Activated CD8-positive, alpha-beta memory T cell treated with anti-CD3 and anti-CD28 coated beads for 4 hours (primary cell): Measurements from ENCODE around the gene IL13RA1.
"Not testable (repeated sequence)": the region's sequence is repeated elsewhere in the genome, so short reads cannot be mapped to it uniquely, and the experiment has no call there.

Source experiments
- DNase-seq, 2 donors: peaks; one replicate each; pipeline ENCODE4 v3.0.0-alpha.2; 2020; ENCODE audit warnings: low read depth in 2 of 2

The IL13RA1 gene

GRCh38 chrX:118729042-118729652, 1.7 kb downstream of the IL13RA1 start:
- DNase-seq: no peak

GRCh38 chrX:118730500-118731247, 3.3 kb downstream of the IL13RA1 start:
- DNase-seq: no peak

DNA sequence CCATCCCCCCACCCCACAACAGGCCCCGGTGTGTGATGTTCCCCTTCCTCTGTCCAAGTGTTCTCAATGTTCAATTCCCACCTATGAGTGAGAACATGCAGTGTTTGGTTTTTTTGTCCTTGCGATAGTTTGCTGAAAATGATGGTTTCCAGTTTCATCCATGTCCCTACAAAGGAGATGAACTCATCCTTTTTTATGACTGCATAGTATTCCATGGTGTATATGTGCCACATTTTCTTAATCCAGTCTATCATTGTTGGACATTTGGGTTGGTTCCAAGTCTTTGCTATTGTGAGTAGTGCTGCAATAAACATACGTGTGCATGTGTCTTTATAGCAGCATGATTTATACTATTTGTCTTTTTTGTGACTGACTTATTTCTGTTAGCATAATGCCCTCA, 5.1 kb downstream of the IL13RA1 start:
- DNase-seq: not testable (repeated sequence)

- no peak for DNase-seq
Observed at GRCh38 chrX:118734909-118735308, 7.5 kb downstream of the IL13RA1 start.

DNA sequence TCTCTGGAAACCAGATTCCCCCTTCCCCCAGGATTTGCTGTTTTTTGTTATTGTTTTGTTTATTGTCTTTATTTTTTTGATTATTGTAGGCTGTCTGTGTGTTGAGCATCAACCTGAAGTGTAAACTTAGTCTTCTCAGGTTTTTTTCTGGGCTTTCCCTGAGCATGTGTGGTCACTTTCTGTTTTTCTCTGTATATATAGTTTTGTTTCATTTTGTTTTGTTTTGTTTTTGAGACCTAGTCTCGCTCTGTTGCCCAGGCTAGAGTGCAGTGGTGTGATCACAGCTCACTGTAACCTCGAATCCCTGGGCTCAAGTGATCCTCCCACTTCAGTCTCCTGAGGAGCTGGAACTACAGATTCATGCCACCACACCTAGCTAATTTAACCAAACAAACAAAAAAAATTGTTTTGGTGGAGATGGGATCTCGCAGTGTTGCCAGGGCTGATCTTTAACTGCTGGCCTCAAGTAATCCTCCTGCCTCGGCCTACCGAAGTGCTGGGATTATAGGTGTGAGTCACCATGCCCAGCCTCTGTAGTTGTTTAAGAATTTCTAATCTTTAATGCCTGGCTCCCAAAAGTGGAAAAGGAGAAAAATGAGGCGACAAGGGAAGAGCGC, 9.1 kb downstream of the IL13RA1 start:
- no peak for DNase-seq

DNA sequence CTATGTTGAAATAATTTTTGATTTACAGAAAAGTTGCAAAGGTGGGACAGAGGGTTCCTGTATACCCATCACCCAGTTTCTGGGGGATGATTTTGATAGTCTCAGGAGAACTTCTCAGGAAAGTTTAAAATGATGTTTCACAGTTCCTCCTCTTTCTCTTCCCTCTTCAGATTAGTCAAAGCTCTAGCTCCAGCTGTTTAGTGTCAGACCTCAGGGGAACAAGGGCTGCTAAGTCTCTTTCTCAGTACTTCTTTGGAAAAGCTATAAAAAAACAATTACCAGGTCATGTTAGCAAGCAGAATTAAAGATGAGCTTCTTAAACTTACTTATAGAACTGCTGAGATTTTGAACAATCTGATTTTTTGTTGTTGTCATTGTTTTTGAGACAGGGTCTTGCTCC, 12.2 kb downstream of the IL13RA1 start:
- no peak for DNase-seq

DNA sequence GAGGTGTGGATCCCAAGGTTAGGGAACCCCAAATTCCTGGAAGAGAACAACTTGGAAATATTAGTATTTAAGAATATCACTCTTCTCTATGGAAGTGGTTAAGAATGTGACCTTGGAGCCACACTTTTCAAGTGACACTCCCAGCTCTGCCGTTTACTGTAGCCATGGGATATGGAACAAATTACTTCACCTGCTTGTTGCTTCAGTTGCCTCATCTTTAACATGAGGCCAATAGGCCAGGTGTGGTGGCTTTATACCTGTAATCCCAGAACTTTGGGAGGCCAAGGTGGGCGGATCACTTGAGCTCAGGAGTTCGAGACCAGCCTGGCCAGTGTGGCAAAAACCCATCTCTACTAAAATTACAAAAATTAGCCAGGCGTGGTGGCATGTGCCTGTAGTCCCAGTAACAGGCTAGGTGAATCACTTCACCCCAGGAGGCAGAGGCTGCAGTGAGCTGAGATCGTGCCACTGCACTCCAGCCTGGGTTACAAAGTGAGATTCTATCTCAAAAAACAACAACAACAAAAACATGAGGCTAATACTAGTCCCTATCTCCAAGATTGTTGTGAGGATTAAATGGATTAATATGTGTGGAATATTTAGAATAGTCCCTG, 13.0 kb downstream of the IL13RA1 start:
- no peak for DNase-seq

DNA sequence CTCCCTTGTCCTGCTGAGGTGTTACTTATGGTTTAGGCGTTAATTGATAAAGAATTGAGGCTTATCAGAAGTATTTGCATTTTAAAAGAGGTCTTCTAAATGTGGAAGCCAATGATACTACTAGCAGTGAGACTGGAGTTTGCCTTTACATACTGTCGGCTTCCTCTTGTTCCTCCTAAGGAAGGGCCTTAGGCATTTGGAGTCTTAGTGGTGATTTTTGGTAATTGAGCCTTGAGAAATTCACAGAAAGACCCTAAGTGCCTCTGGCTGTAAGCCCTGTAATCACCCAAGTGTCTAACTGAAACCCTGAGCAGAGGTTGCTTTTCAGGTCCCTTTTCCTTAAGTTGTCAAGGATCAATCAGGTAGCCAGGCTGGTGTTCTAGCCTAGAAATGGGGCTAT, 14.8 kb downstream of the IL13RA1 start:
- DNase-seq: no peak

DNA sequence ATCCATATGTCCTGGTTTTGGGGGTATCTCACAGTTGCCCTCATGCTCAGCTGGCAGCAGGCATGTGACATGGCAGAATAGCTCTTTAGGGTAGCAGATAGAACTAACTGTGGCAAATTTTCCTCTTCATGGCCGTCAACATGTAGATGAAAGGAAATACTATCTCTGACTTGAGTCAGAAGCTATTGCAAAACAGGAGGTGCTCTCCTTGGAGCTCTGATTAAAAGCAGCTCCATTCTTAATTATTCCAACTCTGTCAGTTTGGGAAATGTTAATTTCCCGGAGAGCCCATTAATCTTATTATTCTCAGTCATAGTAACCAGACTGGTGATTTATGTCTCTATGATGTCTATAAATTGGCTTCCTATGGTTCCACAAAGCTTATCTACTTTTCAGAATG, 18.2 kb downstream of the IL13RA1 start:
- no peak for DNase-seq

DNA sequence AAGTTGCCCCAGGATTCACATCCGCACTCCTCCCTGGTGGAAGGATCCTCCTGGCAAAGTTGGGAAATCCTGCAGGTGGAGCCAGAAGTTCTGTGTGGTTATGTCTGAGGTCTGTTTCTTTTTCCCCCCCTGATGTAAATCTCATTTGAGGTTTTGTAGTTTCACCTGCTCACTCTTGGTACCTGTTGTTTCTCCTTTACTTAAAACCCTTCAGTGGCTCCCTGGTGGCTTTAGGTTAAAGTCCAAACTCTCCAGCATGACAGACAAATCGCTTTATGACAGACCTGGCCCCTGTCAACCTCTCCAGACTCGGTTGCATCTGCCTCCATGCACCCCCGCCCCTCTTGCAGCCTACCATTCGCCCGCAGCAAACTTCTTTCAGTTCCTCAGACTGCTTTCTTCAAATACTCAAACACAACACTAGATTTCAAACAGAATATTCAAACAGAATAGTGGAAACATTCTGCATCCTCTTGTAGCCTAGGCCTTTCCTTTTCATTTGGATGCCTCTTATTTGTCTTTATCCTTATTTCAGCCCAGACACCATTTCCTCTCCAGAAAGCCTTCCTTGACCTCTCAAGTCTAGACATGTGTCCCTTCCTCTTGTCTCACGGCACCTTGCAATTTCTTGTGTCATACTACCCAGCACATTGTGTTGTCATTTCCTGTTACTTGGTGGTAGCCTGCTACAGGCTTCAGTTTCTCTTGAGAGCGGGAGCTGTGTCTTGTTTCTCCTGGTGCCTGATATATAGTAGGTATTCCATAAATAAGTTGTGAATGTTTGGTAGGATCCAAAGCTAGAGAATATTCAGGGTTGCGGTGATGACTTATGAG, 24.8 kb downstream of the IL13RA1 start:
- no peak for DNase-seq

- DNase-seq: no peak
Observed at GRCh38 chrX:118755633-118756032, 28.2 kb downstream of the IL13RA1 start.

DNA sequence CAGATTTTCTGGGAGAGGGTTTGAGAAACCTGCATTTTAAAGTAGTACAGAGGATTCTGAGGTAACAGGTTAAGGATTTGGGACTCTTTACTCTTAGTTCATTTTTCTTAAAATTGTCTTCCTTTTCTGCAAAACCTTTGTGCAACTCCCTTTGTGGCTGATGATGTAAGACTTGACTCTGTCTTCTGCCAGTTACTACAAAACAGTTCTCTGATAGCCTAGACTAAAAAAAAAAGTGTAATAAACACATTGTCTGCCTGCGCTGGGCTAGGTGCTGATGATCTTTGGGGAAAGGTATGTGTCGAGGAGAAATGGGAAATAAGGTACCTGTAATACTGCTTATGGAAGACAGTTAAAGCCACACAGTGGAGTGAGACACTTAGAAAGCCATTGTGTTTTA, 28.7 kb downstream of the IL13RA1 start:
- DNase-seq: no peak

GRCh38 chrX:118758511-118758910, 31.1 kb downstream of the IL13RA1 start:
- no peak for DNase-seq

GRCh38 chrX:118760025-118760424, 32.6 kb downstream of the IL13RA1 start:
- DNase-seq: no peak

- no peak for DNase-seq
Observed at GRCh38 chrX:118761939-118762707, 34.7 kb downstream of the IL13RA1 start.

DNA sequence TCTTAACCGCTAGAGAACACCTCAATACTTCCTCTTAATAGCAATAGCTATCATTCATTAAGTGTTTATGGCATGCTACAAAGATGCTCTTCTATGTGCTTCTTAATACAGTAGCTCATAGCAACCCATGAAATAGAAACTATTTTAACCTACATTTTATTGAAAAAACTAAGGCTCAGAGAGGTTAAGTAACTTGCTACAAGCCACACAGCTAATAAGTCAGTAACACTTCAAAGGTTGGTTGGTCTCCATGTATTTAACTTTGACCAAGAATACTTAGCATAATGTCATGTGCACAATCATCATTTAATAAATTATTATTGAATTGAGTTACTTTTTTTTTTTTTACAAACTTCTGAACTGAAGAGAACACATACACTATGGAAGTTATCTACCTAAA, 36.1 kb downstream of the IL13RA1 start:
- no peak for DNase-seq

DNA sequence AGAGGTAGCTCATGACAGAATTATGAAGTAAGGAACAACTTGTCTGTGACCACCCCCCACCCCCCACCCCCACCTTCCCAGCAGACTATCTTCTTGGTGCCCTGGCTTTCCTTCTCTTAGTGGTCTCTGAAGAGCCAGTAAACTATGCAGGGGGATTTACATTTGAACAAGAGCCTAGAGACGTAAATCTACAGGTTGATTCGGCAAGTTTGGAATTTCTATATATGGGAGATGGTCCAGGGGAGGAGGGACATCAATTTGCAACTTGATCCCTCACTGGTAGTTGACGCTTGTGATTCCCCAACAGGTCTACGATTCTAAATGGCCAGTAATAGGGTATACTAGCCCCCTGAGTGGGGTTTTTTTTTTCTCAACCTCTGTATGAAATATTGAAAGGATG, 36.7 kb downstream of the IL13RA1 start:
- no peak for DNase-seq

- no peak for DNase-seq
Observed at GRCh38 chrX:118770133-118770760, 42.8 kb downstream of the IL13RA1 start.

- DNase-seq: no peak
Observed at GRCh38 chrX:118772051-118772450, 44.6 kb downstream of the IL13RA1 start.

- DNase-seq: no peak
Observed at GRCh38 chrX:118773782-118774181, 46.4 kb downstream of the IL13RA1 start.

GRCh38 chrX:118779581-118779980, 52.2 kb downstream of the IL13RA1 start:
- no peak for DNase-seq
